K562 (cell line): ENCODE results near the gene ENTR1. TPM values are rescaled to one million over a fixed set of nuclear protein-coding genes. Genes with fewer than 3 reads are reported as not detected.

Experiments
- ARHGAP35 ChIP-seq: fragments of 450-650 bp; IDR thresholded peaks from 2 replicates; pipeline ENCODE4 v1.6.1; 2018; ENCODE audit not compliant: partially characterized antibody
- COPS2 ChIP-seq: fragments of 450-650 bp; conservative IDR thresholded peaks from 2 replicates; pipeline ENCODE4 v1.6.1; 2016; ENCODE audit warnings: mild to moderate bottlenecking, moderate library complexity
- GABPB1 ChIP-seq: sonication (generic); formaldehyde crosslinking; IDR thresholded peaks from 2 replicates; pipeline ENCODE4 v1.8.0; 2022; ENCODE audit warnings: mild to moderate bottlenecking, missing genetic modification reagents
- MTA2 ChIP-seq: fragments of 450-650 bp; IDR thresholded peaks from 2 replicates; pipeline ENCODE4 v1.6.1; 2016; ENCODE audit warnings: low read depth
- NFIC ChIP-seq: fragments of 450-650 bp; IDR thresholded peaks from 2 replicates; pipeline ENCODE4 v1.6.1; 2017; ENCODE audit warnings: mild to moderate bottlenecking, inconsistent platforms
- POLR2AphosphoS2 ChIP-seq: IDR thresholded peaks from 2 replicates; pipeline ENCODE4 v1.6.1; 2012; ENCODE audit warnings: low read length, improper control_type of control experiment
- SIN3B ChIP-seq: fragments of 450-650 bp; IDR thresholded peaks from 2 replicates; pipeline ENCODE4 v1.6.1; 2017; ENCODE audit warnings: low read depth, mild to moderate bottlenecking, moderate library complexity
- TAF7 ChIP-seq: fragments of 450-650 bp; IDR thresholded peaks from 2 replicates; pipeline ENCODE4 v1.6.1; 2016; ENCODE audit warnings: missing genetic modification characterization, missing compliant biosample characterization
- TEAD2 ChIP-seq: fragments of 450-650 bp; IDR thresholded peaks from 2 replicates; pipeline ENCODE4 v1.6.1; 2016; ENCODE audit warnings: missing genetic modification characterization, control low read depth, missing compliant biosample characterization
- TFAM ChIP-seq: fragments of 250-450 bp; sonication (Bioruptor Pico); conservative IDR thresholded peaks from 2 replicates; pipeline ENCODE4 v1.5.0; 2021; ENCODE audit warnings: mild to moderate bottlenecking, moderate library complexity
- WHSC1 ChIP-seq: IDR thresholded peaks from one replicate; pipeline ENCODE4 v1.6.1; 2012; ENCODE audit warnings: low read length, control low read depth, inconsistent platforms
- ZSCAN29 ChIP-seq: fragments of 450-650 bp; IDR thresholded peaks from 2 replicates; pipeline ENCODE4 v1.6.1; 2017
- polyA plus RNA-seq, 8 experiments: library from polyadenylated mRNA; depleted of rRNA in 4 of 8; stranded (reverse) in 5 of 8; unstranded in 3 of 8; fragments of >200 nt; fragmentation: Nextera tagmentation in 2 of 8; fragmentation: Illumina TruSeq in 1 of 8; extraction: Ambion mirVana in 2 of 8; extraction: Trizol in 1 of 8; gene quantifications; 2 replicates each; pipeline versions ENCODE4 v1.2.1 to v1.2.3, GENCODE V29; 2011 to 2014; ENCODE audit warnings: inconsistent platforms in 1 of 8, missing spikeins in 1 of 8
- total RNA-seq, 7 experiments: library from RNA; depleted of rRNA in 6 of 7; stranded (reverse); fragments of >200 nt in 6 of 7; fragmentation: Illumina TruSeq in 2 of 7; extraction: Trizol in 2 of 7; gene quantifications; 2 replicates each; pipeline versions ENCODE4 v1.2.1 to v1.2.3, GENCODE V29; 2011 to 2021; ENCODE audit warnings: low replicate concordance in 1 of 7
- TF ChIP-seq, protein P1 (sequence below): sonication (generic); formaldehyde crosslinking; IDR thresholded peaks from 2 replicates; pipeline ENCODE4 v1.8.0; 2022; ENCODE audit warnings: mild to moderate bottlenecking, missing genetic modification reagents
- TF ChIP-seq, protein P2 (sequence below): fragments of 200-800 bp; sonication (Bioruptor generic); IDR thresholded peaks from 2 replicates; pipeline ENCODE4 v1.6.1; 2017; ENCODE audit warnings: missing genetic modification characterization, missing compliant biosample characterization
- TF ChIP-seq, protein P3 (sequence below): sonication (generic); formaldehyde crosslinking; IDR thresholded peaks from 2 replicates; pipeline ENCODE4 v1.8.1; 2023; ENCODE audit warnings: mild to moderate bottlenecking, missing genetic modification reagents

The ENTR1 gene
- total and polyA plus RNA-seq, 9 of the 15 experiments (the other 6 are each of a cell fraction or from before 2014, with no cell fraction given): 6.7 to 106 (median 72.6) TPM

DNA sequence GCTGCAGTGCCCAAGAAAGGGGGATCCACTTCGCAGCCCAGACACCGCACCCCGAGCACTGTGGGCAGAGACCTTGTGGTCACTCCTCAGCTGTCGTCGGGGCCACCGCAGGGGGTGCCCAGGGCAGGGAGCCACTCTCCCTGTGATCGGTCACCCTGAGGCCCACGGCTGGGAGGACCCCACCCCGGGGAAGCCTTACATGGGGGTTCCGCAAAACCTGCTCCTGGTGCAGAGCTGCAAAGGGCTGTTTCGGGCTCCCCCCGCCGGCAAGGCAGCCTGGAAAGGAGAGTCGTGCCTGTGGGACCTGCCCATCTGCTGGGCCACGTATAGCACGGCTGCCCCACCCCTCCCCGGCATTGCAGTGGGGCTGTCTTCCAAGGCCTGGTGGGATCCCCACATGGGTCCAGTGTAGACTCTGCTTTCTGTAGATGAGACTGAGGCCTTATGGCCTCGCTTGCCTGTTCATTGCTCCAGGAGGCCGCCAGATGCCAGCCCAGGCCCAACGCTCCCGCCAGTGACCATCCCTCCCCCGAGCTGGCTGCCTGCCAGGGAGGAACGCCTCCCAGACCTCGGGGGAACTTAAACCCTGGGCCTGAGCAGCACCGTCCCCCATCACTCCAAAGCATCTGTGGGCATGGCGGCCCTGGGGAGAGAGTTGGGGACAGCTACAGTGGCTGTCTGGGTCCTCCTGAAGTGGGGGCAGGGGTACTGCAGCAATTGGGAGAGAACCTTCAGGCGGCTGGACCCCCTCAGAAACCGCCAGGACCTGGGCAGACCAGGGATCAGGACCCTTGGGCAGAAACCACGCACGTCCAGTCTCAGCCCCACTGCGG is 45.3 kb downstream of the ENTR1 start (continued):
- TF ChIP-seq ARHGAP35: no peak
- TF ChIP-seq COPS2: no peak
- no peak for TF ChIP-seq MTA2
- TF ChIP-seq NFIC: peak; percentile 96
- TF ChIP-seq WHSC1: no peak
- TF ChIP-seq ZSCAN29: 0 out of 2 replicates have a peak, but pooled peaks have one; percentile 21
- no peak for TF ChIP-seq TAF7 (tag)
- no peak for TF ChIP-seq TFAM (CRISPR knock-in tag)
- TF ChIP-seq SIN3B: no peak
- TF ChIP-seq, protein P1, sequence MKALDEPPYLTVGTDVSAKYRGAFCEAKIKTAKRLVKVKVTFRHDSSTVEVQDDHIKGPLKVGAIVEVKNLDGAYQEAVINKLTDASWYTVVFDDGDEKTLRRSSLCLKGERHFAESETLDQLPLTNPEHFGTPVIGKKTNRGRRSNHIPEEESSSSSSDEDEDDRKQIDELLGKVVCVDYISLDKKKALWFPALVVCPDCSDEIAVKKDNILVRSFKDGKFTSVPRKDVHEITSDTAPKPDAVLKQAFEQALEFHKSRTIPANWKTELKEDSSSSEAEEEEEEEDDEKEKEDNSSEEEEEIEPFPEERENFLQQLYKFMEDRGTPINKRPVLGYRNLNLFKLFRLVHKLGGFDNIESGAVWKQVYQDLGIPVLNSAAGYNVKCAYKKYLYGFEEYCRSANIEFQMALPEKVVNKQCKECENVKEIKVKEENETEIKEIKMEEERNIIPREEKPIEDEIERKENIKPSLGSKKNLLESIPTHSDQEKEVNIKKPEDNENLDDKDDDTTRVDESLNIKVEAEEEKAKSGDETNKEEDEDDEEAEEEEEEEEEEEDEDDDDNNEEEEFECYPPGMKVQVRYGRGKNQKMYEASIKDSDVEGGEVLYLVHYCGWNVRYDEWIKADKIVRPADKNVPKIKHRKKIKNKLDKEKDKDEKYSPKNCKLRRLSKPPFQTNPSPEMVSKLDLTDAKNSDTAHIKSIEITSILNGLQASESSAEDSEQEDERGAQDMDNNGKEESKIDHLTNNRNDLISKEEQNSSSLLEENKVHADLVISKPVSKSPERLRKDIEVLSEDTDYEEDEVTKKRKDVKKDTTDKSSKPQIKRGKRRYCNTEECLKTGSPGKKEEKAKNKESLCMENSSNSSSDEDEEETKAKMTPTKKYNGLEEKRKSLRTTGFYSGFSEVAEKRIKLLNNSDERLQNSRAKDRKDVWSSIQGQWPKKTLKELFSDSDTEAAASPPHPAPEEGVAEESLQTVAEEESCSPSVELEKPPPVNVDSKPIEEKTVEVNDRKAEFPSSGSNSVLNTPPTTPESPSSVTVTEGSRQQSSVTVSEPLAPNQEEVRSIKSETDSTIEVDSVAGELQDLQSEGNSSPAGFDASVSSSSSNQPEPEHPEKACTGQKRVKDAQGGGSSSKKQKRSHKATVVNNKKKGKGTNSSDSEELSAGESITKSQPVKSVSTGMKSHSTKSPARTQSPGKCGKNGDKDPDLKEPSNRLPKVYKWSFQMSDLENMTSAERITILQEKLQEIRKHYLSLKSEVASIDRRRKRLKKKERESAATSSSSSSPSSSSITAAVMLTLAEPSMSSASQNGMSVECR (CRISPR knock-in tag): 0 out of 2 replicates have a peak, but pooled peaks have one; percentile 30
- no peak for TF ChIP-seq TEAD2 (tag)
- peak; percentile 80 for TF ChIP-seq POLR2AphosphoS2
- 0 out of 2 replicates have a peak, but pooled peaks have one; percentile 26 for TF ChIP-seq GABPB1 (CRISPR knock-in tag)
- TF ChIP-seq, protein P2, sequence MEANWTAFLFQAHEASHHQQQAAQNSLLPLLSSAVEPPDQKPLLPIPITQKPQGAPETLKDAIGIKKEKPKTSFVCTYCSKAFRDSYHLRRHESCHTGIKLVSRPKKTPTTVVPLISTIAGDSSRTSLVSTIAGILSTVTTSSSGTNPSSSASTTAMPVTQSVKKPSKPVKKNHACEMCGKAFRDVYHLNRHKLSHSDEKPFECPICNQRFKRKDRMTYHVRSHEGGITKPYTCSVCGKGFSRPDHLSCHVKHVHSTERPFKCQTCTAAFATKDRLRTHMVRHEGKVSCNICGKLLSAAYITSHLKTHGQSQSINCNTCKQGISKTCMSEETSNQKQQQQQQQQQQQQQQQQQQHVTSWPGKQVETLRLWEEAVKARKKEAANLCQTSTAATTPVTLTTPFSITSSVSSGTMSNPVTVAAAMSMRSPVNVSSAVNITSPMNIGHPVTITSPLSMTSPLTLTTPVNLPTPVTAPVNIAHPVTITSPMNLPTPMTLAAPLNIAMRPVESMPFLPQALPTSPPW (CRISPR knock-in tag): peak; percentile 33; the same call in 1 of the 2 replicates
- TF ChIP-seq, protein P3, sequence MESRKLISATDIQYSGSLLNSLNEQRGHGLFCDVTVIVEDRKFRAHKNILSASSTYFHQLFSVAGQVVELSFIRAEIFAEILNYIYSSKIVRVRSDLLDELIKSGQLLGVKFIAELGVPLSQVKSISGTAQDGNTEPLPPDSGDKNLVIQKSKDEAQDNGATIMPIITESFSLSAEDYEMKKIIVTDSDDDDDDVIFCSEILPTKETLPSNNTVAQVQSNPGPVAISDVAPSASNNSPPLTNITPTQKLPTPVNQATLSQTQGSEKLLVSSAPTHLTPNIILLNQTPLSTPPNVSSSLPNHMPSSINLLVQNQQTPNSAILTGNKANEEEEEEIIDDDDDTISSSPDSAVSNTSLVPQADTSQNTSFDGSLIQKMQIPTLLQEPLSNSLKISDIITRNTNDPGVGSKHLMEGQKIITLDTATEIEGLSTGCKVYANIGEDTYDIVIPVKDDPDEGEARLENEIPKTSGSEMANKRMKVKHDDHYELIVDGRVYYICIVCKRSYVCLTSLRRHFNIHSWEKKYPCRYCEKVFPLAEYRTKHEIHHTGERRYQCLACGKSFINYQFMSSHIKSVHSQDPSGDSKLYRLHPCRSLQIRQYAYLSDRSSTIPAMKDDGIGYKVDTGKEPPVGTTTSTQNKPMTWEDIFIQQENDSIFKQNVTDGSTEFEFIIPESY (CRISPR knock-in tag): peak; percentile 95
